GM12872 (cell line): ENCODE measurements around the gene DENND1A.

Experiments
- CTCF ChIP-seq: IDR thresholded peaks from 3 replicates; pipeline ENCODE4 v1.5.1; 2011; ENCODE audit warnings: low read depth, mild to moderate bottlenecking, low read length, moderate library complexity; ENCODE audit not compliant: insufficient read depth

DENND1A gene

GRCh38 chr9:123846966-123847365 is 83.0 kb downstream of the DENND1A start:
- no peak for TF ChIP-seq CTCF

GRCh38 chr9:123843703-123844102 is 86.2 kb downstream of the DENND1A start:
- TF ChIP-seq CTCF = no peak

GRCh38 chr9:123835821-123836220 is 94.1 kb downstream of the DENND1A start:
- TF ChIP-seq CTCF = no peak

- TF ChIP-seq CTCF = no peak
These were observed 94.9 kb downstream of the DENND1A start for GRCh38 chr9:123834889-123835562.

GRCh38 chr9:123834218-123834888 is 95.6 kb downstream of the DENND1A start:
- TF ChIP-seq CTCF = no peak

- TF ChIP-seq CTCF = no peak
These were observed 96.9 kb downstream of the DENND1A start for GRCh38 chr9:123832858-123833650.

- TF ChIP-seq CTCF = no peak
These were observed 97.8 kb downstream of the DENND1A start for GRCh38 chr9:123832176-123832575.
